NT2/D1 (cell line): ENCODE measurements around the gene TDRKH.
"Not testable (repeated sequence)": the region's sequence is repeated elsewhere in the genome, so short reads cannot be mapped to it uniquely, and the experiment has no call there.

Source experiments
- DNase-seq: peaks from one replicate; pipeline ENCODE4 v3.0.0-alpha.2; 2011; ENCODE audit warnings: low read depth, low spot score
- H3K27me3 ChIP-seq: 2 replicates; pipeline ENCODE4 v1.6.0; 2011; ENCODE audit warnings: mild to moderate bottlenecking; ENCODE audit not compliant: insufficient read length, insufficient read depth
- H3K36me3 ChIP-seq: 2 replicates; pipeline ENCODE4 v1.6.1; 2011; ENCODE audit warnings: mild to moderate bottlenecking, low read length, mixed read lengths; ENCODE audit not compliant: insufficient read depth, insufficient read length
- H3K4me1 ChIP-seq: 2 replicates; pipeline ENCODE4 v1.5.1; 2011; ENCODE audit not compliant: insufficient read depth, insufficient read length
- H3K4me3 ChIP-seq: 2 replicates; pipeline ENCODE4 v1.5.1; 2011; ENCODE audit warnings: low read depth; ENCODE audit not compliant: insufficient read length
- H3K9ac ChIP-seq: 2 replicates; pipeline ENCODE4 v1.6.0; 2011; ENCODE audit warnings: low read depth; ENCODE audit not compliant: insufficient read length
- H3K9me3 ChIP-seq: 2 replicates; pipeline ENCODE4 v1.5.1; 2011; ENCODE audit warnings: mild to moderate bottlenecking, low read length; ENCODE audit not compliant: insufficient read depth
- SUZ12 ChIP-seq: IDR thresholded peaks from 2 replicates; pipeline ENCODE4 v1.6.1; 2011; ENCODE audit not compliant: insufficient read length, insufficient read depth; ENCODE audit errors: extremely low read depth
- YY1 ChIP-seq: IDR thresholded peaks from 2 replicates; pipeline ENCODE4 v1.6.1; 2011; ENCODE audit not compliant: insufficient read length, insufficient read depth
- ZNF274 ChIP-seq: IDR thresholded peaks from 2 replicates; pipeline ENCODE4 v1.6.1; 2011; ENCODE audit warnings: mild to moderate bottlenecking, low read depth, low read length

TDRKH gene

GRCh38 chr1:151756291-151756690 is 34.0 kb downstream of the TDRKH start:
- Histone ChIP-seq H3K9me3 (no peaks in the 10 kb centered on the region), H3K4me1 (no peaks in the 10 kb centered on the region), H3K27me3 (no peaks in the 10 kb centered on the region), H3K9ac (no peak overlapping the region), H3K4me3 (no peak overlapping the region), H3K36me3 (peaks cover 62% of the 10 kb centered on the region)
- DNase-seq = no peak
- TF ChIP-seq SUZ12 (no peak), ZNF274 (no peak), YY1 (no peak)

- DNase-seq = no peak
- Histone ChIP-seq H3K4me3 (no peak overlapping the region), H3K36me3 (no peaks in the 10 kb centered on the region), H3K27me3 (no peaks in the 10 kb centered on the region), H3K4me1 (no peaks in the 10 kb centered on the region), H3K9me3 (peaks cover 28% of the 10 kb centered on the region), H3K9ac (no peak overlapping the region)
- TF ChIP-seq YY1 (no peak), ZNF274 (no peak), SUZ12 (no peak)
These were observed 48.8 kb downstream of the TDRKH start for GRCh38 chr1:151741516-151741915.

GRCh38 chr1:151739590-151740355 is 50.5 kb downstream of the TDRKH start:
- no peaks in the 10 kb centered on the region for H3K27me3 ChIP-seq
- no peak for DNase-seq
- no peaks in the 10 kb centered on the region for H3K36me3 ChIP-seq
- no peaks in the 10 kb centered on the region for H3K4me1 ChIP-seq
- TF ChIP-seq SUZ12 = no peak
- no peak for TF ChIP-seq YY1
- TF ChIP-seq ZNF274 = no peak
- peaks cover 32% of the 10 kb centered on the region for H3K9me3 ChIP-seq
- H3K9ac ChIP-seq = no peak overlapping the region
- no peak overlapping the region for H3K4me3 ChIP-seq

GRCh38 chr1:151737479-151737878 is 52.8 kb downstream of the TDRKH start:
- Histone ChIP-seq H3K27me3 (no peaks in the 10 kb centered on the region), H3K9ac (no peak overlapping the region), H3K4me1 (no peaks in the 10 kb centered on the region), H3K4me3 (no peak overlapping the region), H3K36me3 (no peaks in the 10 kb centered on the region), H3K9me3 (peaks cover 32% of the 10 kb centered on the region)
- no peak for DNase-seq
- no peak for TF ChIP-seq ZNF274
- TF ChIP-seq YY1 = no peak
- TF ChIP-seq SUZ12 = no peak

- H3K9ac ChIP-seq = no peak overlapping the region
- H3K9me3 ChIP-seq = peaks cover 32% of the 10 kb centered on the region
- TF ChIP-seq ZNF274 (no peak), YY1 (no peak), SUZ12 (no peak)
- H3K36me3 ChIP-seq = no peaks in the 10 kb centered on the region
- H3K4me3 ChIP-seq = no peak overlapping the region
- no peaks in the 10 kb centered on the region for H3K4me1 ChIP-seq
- peak; percentile 30 for DNase-seq
- no peaks in the 10 kb centered on the region for H3K27me3 ChIP-seq
These were observed 53.3 kb downstream of the TDRKH start for GRCh38 chr1:151737026-151737425.

- not testable (repeated sequence) for H3K27me3 ChIP-seq, H3K4me1 ChIP-seq, H3K36me3 ChIP-seq, DNase-seq, H3K4me3 ChIP-seq, H3K9ac ChIP-seq
- peaks cover 29% of the 10 kb centered on the region for H3K9me3 ChIP-seq
These were observed 56.3 kb downstream of the TDRKH start for GRCh38 chr1:151733995-151734394.

GRCh38 chr1:151733126-151733525 is 57.2 kb downstream of the TDRKH start:
- DNase-seq = no peak
- no peaks in the 10 kb centered on the region for H3K4me1 ChIP-seq
- H3K9ac ChIP-seq = no peak overlapping the region
- no peak overlapping the region for H3K4me3 ChIP-seq
- H3K36me3 ChIP-seq = no peaks in the 10 kb centered on the region
- H3K27me3 ChIP-seq = no peaks in the 10 kb centered on the region
- H3K9me3 ChIP-seq = peaks cover 20% of the 10 kb centered on the region
- TF ChIP-seq SUZ12 (no peak), YY1 (no peak), ZNF274 (no peak)

- Histone ChIP-seq H3K4me3 (no peak overlapping the region), H3K4me1 (no peaks in the 10 kb centered on the region), H3K27me3 (peaks cover 2% of the 10 kb centered on the region), H3K36me3 (no peaks in the 10 kb centered on the region), H3K9ac (no peak overlapping the region), H3K9me3 (no peaks in the 10 kb centered on the region)
- no peak for DNase-seq
- TF ChIP-seq YY1 = no peak
- TF ChIP-seq SUZ12 = no peak
- no peak for TF ChIP-seq ZNF274
These were observed 60.4 kb downstream of the TDRKH start for GRCh38 chr1:151729966-151730291.
